GM23338 (cell line): ENCODE results near the gene TBX2.

Experiments used
- CTCF ChIP-seq, 2 experiments: fragments of 200-600 bp in 1 of 2; sonication (generic) in 1 of 2; conservative IDR thresholded peaks; 2 replicates each; pipeline versions ENCODE4 v1.5.1 to v1.6.1; 2016 to 2017; ENCODE audit warnings: antibody characterized with exemption in 2 of 2, low read depth in 2 of 2, mild to moderate bottlenecking in 2 of 2, moderate library complexity in 1 of 2
- EZH2 ChIP-seq: fragments of 200-600 bp; sonication (generic); IDR thresholded peaks from one replicate; pipeline ENCODE4 v1.8.0; 2017; ENCODE audit warnings: antibody characterized with exemption, mild to moderate bottlenecking, low read depth; ENCODE audit not compliant: unreplicated experiment
- EZH2phosphoT487 ChIP-seq: fragments of 200-600 bp; sonication (generic); IDR thresholded peaks from one replicate; pipeline ENCODE4 v1.8.1; 2018; ENCODE audit warnings: antibody characterized with exemption; ENCODE audit not compliant: unreplicated experiment
- REST ChIP-seq: IDR thresholded peaks from one replicate; pipeline ENCODE4 v1.6.1; 2018; ENCODE audit warnings: antibody characterized with exemption; ENCODE audit not compliant: unreplicated experiment
- STAT1 ChIP-seq: IDR thresholded peaks from one replicate; pipeline ENCODE4 v1.6.1; 2016; ENCODE audit warnings: antibody characterized with exemption; ENCODE audit not compliant: unreplicated experiment
- TF ChIP-seq, protein P1 (sequence below): IDR thresholded peaks from 2 replicates; pipeline ENCODE4 v1.6.1; 2016; ENCODE audit warnings: antibody characterized with exemption

DNA sequence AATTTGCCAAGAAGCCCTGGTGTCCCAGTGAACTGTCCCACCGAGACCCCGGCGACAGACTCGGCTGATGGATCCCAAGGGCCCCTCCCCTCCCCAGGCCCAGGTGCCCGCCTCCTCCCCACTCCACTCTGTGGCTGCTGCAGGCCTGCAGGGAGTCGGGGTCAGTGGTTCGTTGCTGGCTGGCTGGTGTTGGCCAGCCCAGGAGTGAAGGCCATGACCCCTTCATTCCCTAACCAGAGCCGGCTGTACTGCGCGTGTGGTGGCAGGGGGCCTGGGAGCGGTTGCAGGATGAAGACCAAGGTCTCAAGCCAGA is 9.2 kb upstream of the TBX2 start:
- TF ChIP-seq CTCF (conservative IDR thresholded peaks at IDR 0.05; ENCODE audit: low read depth in 2 of 2) = no peak
- TF ChIP-seq EZH2phosphoT487 = no peak
- TF ChIP-seq EZH2 = no peak
- TF ChIP-seq REST = no peak
- TF ChIP-seq, protein P1, sequence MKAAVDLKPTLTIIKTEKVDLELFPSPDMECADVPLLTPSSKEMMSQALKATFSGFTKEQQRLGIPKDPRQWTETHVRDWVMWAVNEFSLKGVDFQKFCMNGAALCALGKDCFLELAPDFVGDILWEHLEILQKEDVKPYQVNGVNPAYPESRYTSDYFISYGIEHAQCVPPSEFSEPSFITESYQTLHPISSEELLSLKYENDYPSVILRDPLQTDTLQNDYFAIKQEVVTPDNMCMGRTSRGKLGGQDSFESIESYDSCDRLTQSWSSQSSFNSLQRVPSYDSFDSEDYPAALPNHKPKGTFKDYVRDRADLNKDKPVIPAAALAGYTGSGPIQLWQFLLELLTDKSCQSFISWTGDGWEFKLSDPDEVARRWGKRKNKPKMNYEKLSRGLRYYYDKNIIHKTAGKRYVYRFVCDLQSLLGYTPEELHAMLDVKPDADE = no peak
- no peak for TF ChIP-seq STAT1
